ENCODE data around the gene C2CD5. TPM values are rescaled to one million over a fixed set of nuclear protein-coding genes. Genes with fewer than 3 reads are reported as not detected.

C2CD5 gene
- total RNA-seq, 1 experiment from 2014 or later: 22.9 TPM

DNA sequence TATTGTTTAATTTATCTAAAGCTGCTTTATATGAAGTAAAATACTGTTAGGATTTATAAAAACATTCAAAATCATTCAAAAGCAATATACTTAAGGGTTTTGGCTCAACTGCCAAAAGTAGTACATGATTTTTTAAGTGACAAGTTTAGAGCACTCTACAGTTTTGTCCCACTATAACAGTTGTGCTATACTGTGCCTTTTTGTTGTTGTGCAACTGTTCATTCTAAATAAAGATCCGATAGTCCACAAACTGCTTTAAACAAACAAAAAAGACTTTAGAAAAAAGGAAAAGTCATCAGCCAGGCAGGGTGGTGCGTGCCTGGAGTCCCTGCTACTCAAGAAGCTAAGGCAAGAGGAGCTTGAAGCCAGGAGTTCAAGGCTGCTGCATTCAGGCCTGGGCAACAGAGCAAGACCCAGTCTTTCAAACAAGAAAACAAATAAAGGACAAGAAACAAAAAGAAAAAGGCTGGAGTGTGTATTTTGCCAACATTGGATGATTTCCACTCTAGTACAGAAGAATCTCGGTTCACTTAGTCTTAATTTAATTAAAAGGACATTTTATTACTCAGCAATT, 7.3 kb downstream of the C2CD5 start:
- Histone ChIP-seq H3K4me3 (replicated peaks in 1 of 2; ENCODE audit: low read depth in 1 of 2, low read length in 2 of 2) (no peak overlapping the region), H3K4me1 (ENCODE audit: control insufficient read depth in 1 of 2, insufficient read depth in 2 of 2, low read length in 2 of 2) (no peaks in the 10 kb centered on the region), H3K9ac (ENCODE audit: low read length) (no peak overlapping the region), H3K36me3 (ENCODE audit: control insufficient read depth in 1 of 2, insufficient read depth in 2 of 2, low read length in 2 of 2) (peaks cover 4 to 11% of the 10 kb centered on the region in 2 experiments; a peak in 1 of 4 replicates), H4K20me1 (ENCODE audit: insufficient read depth) (no peaks in the 10 kb centered on the region), H3K27ac (ENCODE audit: low read depth, low read length) (no peak overlapping the region), H3K27me3 (ENCODE audit: insufficient read depth, low read length) (no peaks in the 10 kb centered on the region), H3K4me2 (ENCODE audit: low read length) (no peak overlapping the region), H3K9me3 (ENCODE audit: control insufficient read depth in 1 of 2, insufficient read depth in 1 of 2, low read depth in 1 of 2, low read length in 2 of 2) (no peaks in the 10 kb centered on the region), H3K9me2 (ENCODE audit: insufficient read depth) (no peaks in the 10 kb centered on the region), H2AFZ (ENCODE audit: low read depth, low read length, poor library complexity, severe bottlenecking) (no peak overlapping the region), H3K79me2 (ENCODE audit: insufficient read depth, low read length) (peaks cover 6% of the 10 kb centered on the region)
- TF ChIP-seq EZH2phosphoT487 (IDR thresholded peaks at IDR 0.05; ENCODE audit: borderline replicate concordance): no peak
- no peak for TF ChIP-seq CBX3 (IDR thresholded peaks at IDR 0.05; ENCODE audit: low read depth)
- TF ChIP-seq, protein P1, sequence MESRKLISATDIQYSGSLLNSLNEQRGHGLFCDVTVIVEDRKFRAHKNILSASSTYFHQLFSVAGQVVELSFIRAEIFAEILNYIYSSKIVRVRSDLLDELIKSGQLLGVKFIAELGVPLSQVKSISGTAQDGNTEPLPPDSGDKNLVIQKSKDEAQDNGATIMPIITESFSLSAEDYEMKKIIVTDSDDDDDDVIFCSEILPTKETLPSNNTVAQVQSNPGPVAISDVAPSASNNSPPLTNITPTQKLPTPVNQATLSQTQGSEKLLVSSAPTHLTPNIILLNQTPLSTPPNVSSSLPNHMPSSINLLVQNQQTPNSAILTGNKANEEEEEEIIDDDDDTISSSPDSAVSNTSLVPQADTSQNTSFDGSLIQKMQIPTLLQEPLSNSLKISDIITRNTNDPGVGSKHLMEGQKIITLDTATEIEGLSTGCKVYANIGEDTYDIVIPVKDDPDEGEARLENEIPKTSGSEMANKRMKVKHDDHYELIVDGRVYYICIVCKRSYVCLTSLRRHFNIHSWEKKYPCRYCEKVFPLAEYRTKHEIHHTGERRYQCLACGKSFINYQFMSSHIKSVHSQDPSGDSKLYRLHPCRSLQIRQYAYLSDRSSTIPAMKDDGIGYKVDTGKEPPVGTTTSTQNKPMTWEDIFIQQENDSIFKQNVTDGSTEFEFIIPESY (IDR thresholded peaks at IDR 0.05; ENCODE audit: extremely low read depth, insufficient replicate concordance, low read length): no peak
- no peak for TF ChIP-seq CEBPB (IDR thresholded peaks at IDR 0.05; ENCODE audit: low read depth)
- DNase-seq (ENCODE audit: low read depth, low spot score) (no peak), ATAC-seq (no peak)
- POLR2A ChIA-PET: no interaction called here
- RAD21 ChIA-PET (ENCODE audit: low non-redundant PET in 1 of 2, low total read pairs in 2 of 2, uncharacterized antibody in 2 of 2, unreplicated experiment in 2 of 2): no interaction called here
- intact Hi-C loops (cut with micrococcal nuclease): no loop called here
- CTCF ChIA-PET: no interaction called here
- no TSS peak for BruUV-seq (replicated peaks)

DNA sequence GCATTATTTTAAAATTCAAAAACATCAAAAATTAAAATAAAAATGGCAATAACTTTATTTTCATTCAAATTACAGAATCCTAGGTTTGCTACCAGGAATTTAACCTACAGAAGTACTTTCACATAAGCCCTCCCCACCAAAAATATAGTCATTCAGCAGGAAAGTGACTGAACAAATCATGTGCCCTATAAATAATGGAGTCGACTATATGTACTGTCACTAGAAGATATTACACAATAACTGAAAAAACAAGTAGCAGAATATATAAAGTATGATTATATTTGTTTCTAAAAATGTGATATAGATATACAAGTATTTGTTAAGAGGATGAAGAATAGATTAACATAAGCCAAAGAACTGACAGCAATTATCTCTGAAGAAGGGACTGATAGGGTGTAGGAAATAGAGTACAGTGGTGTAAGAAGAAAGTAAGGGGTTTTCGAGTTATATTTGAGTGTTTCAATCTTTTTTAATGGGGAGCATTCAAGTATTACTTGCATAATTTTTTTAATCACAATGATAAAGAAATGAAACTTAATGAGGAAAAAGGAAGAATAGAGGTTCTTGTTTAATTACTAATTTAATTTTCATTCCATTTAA, 7.9 kb downstream of the C2CD5 start:
- RAD21 ChIA-PET (ENCODE audit: low non-redundant PET in 1 of 2, low total read pairs in 2 of 2, uncharacterized antibody in 2 of 2, unreplicated experiment in 2 of 2): no interaction called here
- POLR2A ChIA-PET: no interaction called here
- no peak for ATAC-seq
- Histone ChIP-seq H3K27me3 (ENCODE audit: insufficient read depth, low read length) (no peaks in the 10 kb centered on the region), H3K4me3 (replicated peaks in 1 of 2; ENCODE audit: low read depth in 1 of 2, low read length in 2 of 2) (no peak overlapping the region), H3K9me3 (ENCODE audit: control insufficient read depth in 1 of 2, insufficient read depth in 1 of 2, low read depth in 1 of 2, low read length in 2 of 2) (peaks cover 2 to 4% of the 10 kb centered on the region in 2 experiments; a peak in 2 of 4 replicates), H3K9ac (ENCODE audit: low read length) (no peak overlapping the region), H3K36me3 (ENCODE audit: control insufficient read depth in 1 of 2, insufficient read depth in 2 of 2, low read length in 2 of 2) (peaks cover 6 to 17% of the 10 kb centered on the region in 2 experiments; a peak in 1 of 4 replicates), H3K4me2 (ENCODE audit: low read length) (no peak overlapping the region), H3K79me2 (ENCODE audit: insufficient read depth, low read length) (peaks cover 6% of the 10 kb centered on the region), H4K20me1 (ENCODE audit: insufficient read depth) (no peaks in the 10 kb centered on the region), H2AFZ (ENCODE audit: low read depth, low read length, poor library complexity, severe bottlenecking) (no peak overlapping the region), H3K4me1 (ENCODE audit: control insufficient read depth in 1 of 2, insufficient read depth in 2 of 2, low read length in 2 of 2) (no peaks in the 10 kb centered on the region), H3K9me2 (ENCODE audit: insufficient read depth) (no peaks in the 10 kb centered on the region), H3K27ac (ENCODE audit: low read depth, low read length) (no peak overlapping the region)
- CTCF ChIA-PET: no interaction called here
- BruUV-seq (replicated peaks): no TSS peak
- intact Hi-C loops (cut with micrococcal nuclease): no loop called here
- no peak for DNase-seq (ENCODE audit: low read depth, low spot score)
- TF ChIP-seq SRF (IDR thresholded peaks at IDR 0.05; ENCODE audit: low read depth) (no peak), ELF1 (IDR thresholded peaks at IDR 0.05; ENCODE audit: borderline replicate concordance, low read depth) (no peak), YY1 (IDR thresholded peaks at IDR 0.05; ENCODE audit: extremely low read depth, insufficient replicate concordance, low read depth, low read length) (no peak), CBX3 (IDR thresholded peaks at IDR 0.05; ENCODE audit: low read depth) (no peak), ZNF274 (IDR thresholded peaks at IDR 0.05; ENCODE audit: low read depth, low read length) (no peak), RAD21 (IDR thresholded peaks at IDR 0.05; ENCODE audit: low read depth) (no peak), EZH2 (IDR thresholded peaks at IDR 0.05) (no peak)
- TF ChIP-seq, protein P1 (IDR thresholded peaks at IDR 0.05; ENCODE audit: extremely low read depth, insufficient replicate concordance, low read length): no peak
- TF ChIP-seq, protein P2, sequence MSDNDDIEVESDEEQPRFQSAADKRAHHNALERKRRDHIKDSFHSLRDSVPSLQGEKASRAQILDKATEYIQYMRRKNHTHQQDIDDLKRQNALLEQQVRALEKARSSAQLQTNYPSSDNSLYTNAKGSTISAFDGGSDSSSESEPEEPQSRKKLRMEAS (IDR thresholded peaks at IDR 0.05): no peak
- TF ChIP-seq, protein P3, sequence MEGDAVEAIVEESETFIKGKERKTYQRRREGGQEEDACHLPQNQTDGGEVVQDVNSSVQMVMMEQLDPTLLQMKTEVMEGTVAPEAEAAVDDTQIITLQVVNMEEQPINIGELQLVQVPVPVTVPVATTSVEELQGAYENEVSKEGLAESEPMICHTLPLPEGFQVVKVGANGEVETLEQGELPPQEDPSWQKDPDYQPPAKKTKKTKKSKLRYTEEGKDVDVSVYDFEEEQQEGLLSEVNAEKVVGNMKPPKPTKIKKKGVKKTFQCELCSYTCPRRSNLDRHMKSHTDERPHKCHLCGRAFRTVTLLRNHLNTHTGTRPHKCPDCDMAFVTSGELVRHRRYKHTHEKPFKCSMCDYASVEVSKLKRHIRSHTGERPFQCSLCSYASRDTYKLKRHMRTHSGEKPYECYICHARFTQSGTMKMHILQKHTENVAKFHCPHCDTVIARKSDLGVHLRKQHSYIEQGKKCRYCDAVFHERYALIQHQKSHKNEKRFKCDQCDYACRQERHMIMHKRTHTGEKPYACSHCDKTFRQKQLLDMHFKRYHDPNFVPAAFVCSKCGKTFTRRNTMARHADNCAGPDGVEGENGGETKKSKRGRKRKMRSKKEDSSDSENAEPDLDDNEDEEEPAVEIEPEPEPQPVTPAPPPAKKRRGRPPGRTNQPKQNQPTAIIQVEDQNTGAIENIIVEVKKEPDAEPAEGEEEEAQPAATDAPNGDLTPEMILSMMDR (IDR thresholded peaks at IDR 0.05 in 2 of 3, conservative IDR thresholded peaks at IDR 0.05 in 1 of 3; ENCODE audit: borderline replicate concordance in 1 of 3, insufficient read depth in 1 of 3, low read depth in 2 of 3, low read length in 2 of 3): no peak
